IPS DF 6.9 (cell line): Measurements from ENCODE around the gene AIRE.
A peak's percentile ranks its signal among the peaks of the same experiment; 100 is the strongest.

Experiments
- DNase-seq: peaks from one replicate; pipeline ENCODE4 v3.0.0-alpha.2; 2013; ENCODE audit warnings: low read depth, low spot score
- H3K27ac ChIP-seq: one replicate; pipeline ENCODE4 v1.5.1; 2013; ENCODE audit warnings: low read length, control low read depth
- H3K27me3 ChIP-seq: 2 replicates; pipeline ENCODE4 v1.6.1; 2013; ENCODE audit warnings: mild to moderate bottlenecking, low read length; ENCODE audit not compliant: control insufficient read depth, insufficient read depth
- H3K36me3 ChIP-seq: 2 replicates; pipeline ENCODE4 v1.6.1; 2013; ENCODE audit warnings: low read length; ENCODE audit not compliant: control insufficient read depth, insufficient read depth
- H3K4me1 ChIP-seq: 2 replicates; pipeline ENCODE4 v1.6.1; 2013; ENCODE audit warnings: low read length; ENCODE audit not compliant: control insufficient read depth, insufficient read depth
- H3K4me3 ChIP-seq: 2 replicates; pipeline ENCODE4 v1.5.1; 2013; ENCODE audit warnings: mild to moderate bottlenecking, low read length
- H3K9me3 ChIP-seq: 2 replicates; pipeline ENCODE4 v1.6.1; 2013; ENCODE audit warnings: low read length, inconsistent platforms; ENCODE audit not compliant: control insufficient read depth, insufficient read depth
- WGBS: extraction: QIAGEN DNeasy Blood & Tissue Kit; methylation state at CpG from one replicate; pipeline ENCODE4 v1.1.7; 2013; ENCODE audit warnings: mixed read lengths, missing lambda C conversion rate; ENCODE audit not compliant: insufficient read length, insufficient coverage; 5-methylcytosine and 5-hydroxymethylcytosine counted together

Gene AIRE

DNA sequence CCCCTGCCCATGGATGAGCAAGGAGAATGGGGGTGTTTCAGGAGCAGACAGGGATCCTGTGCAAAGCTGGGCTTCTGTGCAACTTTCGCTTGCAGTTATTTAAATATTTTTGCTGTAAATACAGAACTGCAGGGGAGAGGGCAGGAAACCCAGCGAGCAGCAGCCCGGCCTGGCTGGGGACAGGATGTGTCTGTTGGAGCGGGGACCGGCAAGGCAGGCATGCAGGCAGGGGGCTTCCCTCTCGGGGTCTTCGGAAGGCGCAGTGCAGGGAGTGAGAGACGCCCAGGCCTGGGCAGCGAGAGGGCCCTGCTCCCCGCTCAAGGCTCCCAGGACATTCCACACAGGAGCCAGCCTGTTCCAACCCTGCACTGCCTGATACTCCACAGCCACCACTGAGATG is 1.7 kb upstream of the AIRE start:
- H3K4me1 ChIP-seq: peaks cover 7% of the 10 kb centered on the region
- H3K9me3 ChIP-seq: no peaks in the 10 kb centered on the region
- no peaks in the 10 kb centered on the region; the same call in 1 of the 2 replicates for H3K36me3 ChIP-seq
- no peak for DNase-seq
- no peak overlapping the region for H3K27ac ChIP-seq
- WGBS: no CpG with 5 or more reads among the region's 11 CpGs
- no peaks in the 10 kb centered on the region for H3K27me3 ChIP-seq
- no peak overlapping the region for H3K4me3 ChIP-seq

DNA sequence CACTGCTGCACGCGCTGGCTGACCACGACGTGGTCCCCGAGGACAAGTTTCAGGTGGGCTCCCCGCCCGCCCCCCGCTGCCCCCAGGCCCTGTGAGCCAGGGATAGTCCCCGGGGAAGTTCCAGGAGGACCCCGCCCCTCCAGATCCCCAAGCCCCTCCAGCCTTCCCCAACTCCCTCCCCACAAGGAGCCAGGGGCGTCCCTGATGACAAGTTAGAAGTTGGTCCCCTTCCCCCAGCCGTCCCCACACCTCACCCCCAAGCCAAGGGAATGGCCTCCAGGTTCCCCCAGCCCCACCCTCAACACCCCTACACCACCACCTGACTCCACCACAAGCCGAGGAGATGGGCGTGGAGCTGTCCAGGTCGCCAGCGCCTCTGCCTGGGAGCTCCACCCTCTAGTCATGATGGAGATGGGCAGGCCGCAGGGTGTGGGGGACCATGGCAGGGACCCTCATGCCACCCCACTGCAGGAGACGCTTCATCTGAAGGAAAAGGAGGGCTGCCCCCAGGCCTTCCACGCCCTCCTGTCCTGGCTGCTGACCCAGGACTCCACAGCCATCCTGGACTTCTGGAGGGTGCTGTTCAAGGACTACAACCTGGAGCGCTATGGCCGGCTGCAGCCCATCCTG is 525 bp downstream of the AIRE start:
- no peaks in the 10 kb centered on the region; the same call in 1 of the 2 replicates for H3K36me3 ChIP-seq
- H3K27me3 ChIP-seq: no peaks in the 10 kb centered on the region
- H3K27ac ChIP-seq: no peak overlapping the region
- WGBS: no CpG with 5 or more reads among the region's 21 CpGs
- H3K4me3 ChIP-seq: peak overlapping the region; percentile 6; the same call in 1 of the 2 replicates
- peaks cover 7% of the 10 kb centered on the region for H3K4me1 ChIP-seq
- no peaks in the 10 kb centered on the region for H3K9me3 ChIP-seq
- no peak for DNase-seq

DNA sequence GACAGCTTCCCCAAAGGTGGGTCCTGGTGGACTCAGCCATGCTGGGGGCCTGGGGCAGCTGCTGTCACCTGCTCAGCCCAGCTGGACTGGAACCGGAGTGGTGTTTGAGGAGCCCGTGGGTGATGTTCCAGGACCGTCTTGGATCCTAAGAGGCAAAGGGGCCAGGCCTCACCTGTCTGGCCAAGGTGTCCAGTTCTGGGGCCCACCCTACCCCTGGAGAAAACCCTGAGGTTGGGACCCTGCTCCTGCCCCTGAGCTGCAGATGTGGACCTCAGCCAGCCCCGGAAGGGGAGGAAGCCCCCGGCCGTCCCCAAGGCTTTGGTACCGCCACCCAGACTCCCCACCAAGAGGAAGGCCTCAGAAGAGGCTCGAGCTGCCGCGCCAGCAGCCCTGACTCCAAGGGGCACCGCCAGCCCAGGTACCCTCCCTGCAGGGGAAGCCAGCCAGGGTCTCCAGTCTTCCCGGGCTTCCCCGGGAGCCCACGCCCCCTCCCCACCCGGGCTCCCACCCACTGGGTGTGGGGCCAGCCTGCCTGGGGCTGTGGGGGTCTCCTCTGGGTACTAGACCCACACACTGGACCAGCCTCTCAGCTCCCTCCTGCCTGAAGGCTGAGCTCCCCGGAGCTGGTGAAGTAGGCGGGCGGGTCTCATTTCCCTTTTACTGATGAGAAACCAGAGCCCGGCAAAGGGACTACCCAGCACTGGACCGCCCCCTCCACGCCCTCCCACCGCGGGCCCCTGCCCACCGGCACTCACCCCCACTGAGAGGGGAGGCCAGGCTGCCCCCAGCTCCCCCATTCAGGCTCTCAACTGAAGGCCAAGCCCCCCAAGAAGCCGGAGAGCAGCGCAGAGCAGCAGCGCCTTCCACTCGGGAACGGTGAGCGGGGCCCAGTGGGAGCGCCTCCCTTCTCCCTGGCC is 1.3 kb downstream of the AIRE start:
- Histone ChIP-seq H3K4me3 (no peak overlapping the region), H3K9me3 (no peaks in the 10 kb centered on the region), H3K27me3 (no peaks in the 10 kb centered on the region), H3K4me1 (peaks cover 5% of the 10 kb centered on the region), H3K36me3 (no peaks in the 10 kb centered on the region; the same call in 1 of the 2 replicates), H3K27ac (no peak overlapping the region)
- no peak for DNase-seq
- no CpG with 5 or more reads among the region's 31 CpGs for WGBS

DNA sequence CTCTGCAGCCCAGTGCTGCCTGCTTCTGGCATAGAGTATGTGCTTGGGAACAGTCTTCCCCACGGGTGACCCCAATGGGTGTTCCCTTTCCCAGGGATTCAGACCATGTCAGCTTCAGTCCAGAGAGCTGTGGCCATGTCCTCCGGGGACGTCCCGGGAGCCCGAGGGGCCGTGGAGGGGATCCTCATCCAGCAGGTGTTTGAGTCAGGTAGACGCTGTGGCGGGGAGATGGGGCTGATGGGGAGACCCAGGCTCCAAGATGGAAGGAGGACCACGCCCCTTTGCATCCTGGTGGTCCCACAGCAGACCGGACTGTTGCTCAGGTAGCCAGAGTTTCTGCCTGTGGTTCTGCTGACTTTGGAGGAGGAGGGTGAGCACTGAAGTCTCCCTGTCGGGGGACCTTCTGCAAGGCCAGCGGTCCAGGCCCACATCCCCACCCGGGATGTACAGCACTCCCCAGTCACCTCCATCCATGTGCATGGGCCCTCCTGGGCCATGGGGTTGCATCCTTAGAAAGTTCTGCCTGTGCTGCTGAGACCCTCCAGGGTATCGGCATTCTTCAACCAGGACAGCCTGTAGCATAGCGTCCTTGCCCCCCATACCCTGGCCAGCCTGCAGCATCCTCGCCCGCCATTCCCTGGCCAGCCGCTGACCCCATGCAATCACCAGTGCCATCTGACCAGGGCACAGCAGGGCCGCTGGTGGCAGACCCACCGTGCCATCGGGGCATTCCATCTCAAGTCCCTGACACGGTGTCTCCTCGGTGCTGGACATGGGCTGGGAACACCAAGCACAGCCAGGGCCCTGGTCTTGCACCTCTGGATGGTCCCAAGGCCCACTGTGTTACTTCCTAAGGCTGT is 2.8 kb downstream of the AIRE start:
- Histone ChIP-seq H3K27ac (no peak overlapping the region), H3K36me3 (no peaks in the 10 kb centered on the region), H3K4me3 (no peak overlapping the region), H3K27me3 (no peaks in the 10 kb centered on the region), H3K4me1 (peaks cover 5% of the 10 kb centered on the region), H3K9me3 (no peaks in the 10 kb centered on the region)
- no peak for DNase-seq
- WGBS: no CpG with 5 or more reads among the region's 23 CpGs

DNA sequence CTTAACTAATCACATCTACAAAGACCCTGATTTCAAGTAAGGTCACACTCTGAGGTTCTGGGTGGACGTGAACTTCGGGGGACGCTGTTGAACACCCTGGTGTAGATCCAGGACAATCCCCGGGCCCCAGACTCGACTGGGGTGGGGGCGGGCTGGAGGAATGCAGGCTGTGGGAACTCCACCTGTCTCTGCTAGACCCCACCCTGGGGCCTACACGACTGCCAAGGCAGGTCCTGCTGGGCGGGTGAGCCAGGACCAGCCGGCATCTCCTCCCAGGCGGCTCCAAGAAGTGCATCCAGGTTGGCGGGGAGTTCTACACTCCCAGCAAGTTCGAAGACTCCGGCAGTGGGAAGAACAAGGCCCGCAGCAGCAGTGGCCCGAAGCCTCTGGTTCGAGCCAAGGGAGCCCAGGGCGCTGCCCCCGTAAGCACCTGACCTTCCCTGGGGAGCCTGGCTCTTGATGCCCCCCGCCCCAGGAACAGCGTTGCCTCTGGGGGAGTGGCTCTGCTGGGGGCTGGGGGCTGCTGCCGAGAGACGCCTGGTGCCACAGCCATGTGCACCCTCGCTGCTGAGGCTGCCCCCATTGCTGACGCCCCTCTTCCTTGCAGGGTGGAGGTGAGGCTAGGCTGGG is 3.8 kb downstream of the AIRE start:
- WGBS: no CpG with 5 or more reads among the region's 24 CpGs
- no peak for DNase-seq
- no peak overlapping the region for H3K27ac ChIP-seq
- H3K27me3 ChIP-seq: no peaks in the 10 kb centered on the region
- no peaks in the 10 kb centered on the region; the same call in none of the 2 replicates for H3K4me1 ChIP-seq
- no peaks in the 10 kb centered on the region for H3K36me3 ChIP-seq
- no peaks in the 10 kb centered on the region for H3K9me3 ChIP-seq
- H3K4me3 ChIP-seq: no peak overlapping the region

DNA sequence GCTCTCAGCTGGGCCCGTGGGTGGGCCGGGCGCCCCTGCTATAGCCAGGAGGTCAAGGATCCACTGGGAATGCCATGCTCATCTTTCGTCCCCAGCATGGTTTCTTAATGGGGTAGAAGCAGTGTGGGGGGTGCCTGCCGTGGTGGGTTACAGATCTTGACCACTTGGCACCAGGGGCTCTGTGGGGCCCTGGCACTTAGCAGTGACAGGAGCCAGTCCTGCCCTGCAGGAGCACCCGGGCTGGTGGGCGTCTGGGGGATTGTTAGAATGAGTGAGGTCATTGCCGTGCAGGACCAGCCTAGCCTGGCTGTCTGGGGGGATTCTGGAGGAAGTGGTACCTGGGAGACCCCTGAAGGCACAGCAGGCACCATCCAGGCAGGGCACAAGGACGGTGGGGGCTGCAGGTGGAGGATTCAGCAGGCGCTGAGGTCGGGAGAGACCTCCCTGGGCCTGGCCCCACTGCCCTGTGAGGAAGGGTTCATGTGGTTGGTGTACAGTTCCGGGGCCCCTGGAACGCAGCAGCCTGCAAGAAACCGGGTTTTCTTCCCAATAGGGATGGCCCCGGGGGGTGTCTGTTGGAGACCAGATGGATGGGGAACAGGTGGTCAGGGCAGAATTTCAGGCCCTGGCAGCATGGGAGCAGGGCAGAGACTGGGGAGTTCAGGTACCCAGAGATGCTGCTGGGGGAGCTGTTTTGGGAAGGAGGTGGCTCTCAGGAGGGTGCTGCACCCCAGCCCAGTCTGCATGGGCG is 4.8 kb downstream of the AIRE start:
- Histone ChIP-seq H3K27ac (no peak overlapping the region), H3K9me3 (no peaks in the 10 kb centered on the region), H3K27me3 (no peaks in the 10 kb centered on the region), H3K36me3 (no peaks in the 10 kb centered on the region), H3K4me1 (no peaks in the 10 kb centered on the region; the same call in 1 of the 2 replicates), H3K4me3 (no peak overlapping the region)
- DNase-seq: no peak
- no CpG with 5 or more reads among the region's 16 CpGs for WGBS

DNA sequence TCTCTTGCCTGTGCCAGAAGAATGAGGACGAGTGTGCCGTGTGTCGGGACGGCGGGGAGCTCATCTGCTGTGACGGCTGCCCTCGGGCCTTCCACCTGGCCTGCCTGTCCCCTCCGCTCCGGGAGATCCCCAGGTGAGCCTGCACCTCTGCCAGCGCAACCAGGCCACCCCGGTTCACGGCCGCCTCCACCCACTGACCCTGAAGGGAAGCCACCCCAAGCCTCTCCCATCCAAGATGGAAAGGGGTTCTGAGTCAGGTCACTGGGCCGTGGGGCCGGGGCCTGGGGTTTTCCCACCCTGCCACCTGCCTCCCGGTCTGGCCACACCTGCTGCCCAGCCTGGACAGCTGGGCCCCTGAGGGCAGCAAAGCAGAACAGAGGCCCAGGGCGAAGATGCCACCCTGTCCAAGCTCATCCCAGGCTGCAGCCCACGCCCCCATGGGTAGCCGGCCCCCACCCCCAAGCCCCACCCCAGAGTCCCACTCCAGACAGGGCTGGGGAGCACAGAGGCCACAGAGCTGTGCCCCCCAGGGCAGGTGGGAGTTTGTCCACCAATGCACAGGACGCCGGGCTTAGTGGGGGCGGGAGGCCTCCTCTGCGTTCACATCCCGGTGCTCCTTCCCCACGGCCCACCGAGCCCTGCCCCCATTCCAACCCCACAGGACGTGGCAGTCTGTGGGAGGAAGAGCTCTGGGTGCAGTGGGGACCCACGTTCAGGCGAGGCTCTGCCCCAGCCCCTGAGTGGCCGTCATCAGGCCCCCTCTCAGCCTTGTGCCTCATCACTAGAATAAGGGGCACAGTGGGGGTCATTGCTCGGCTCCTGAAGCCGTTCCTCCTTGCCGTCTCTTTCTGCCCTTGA is 5.6 kb downstream of the AIRE start:
- Histone ChIP-seq H3K36me3 (no peaks in the 10 kb centered on the region), H3K9me3 (no peaks in the 10 kb centered on the region), H3K27me3 (no peaks in the 10 kb centered on the region), H3K4me3 (no peak overlapping the region), H3K27ac (no peak overlapping the region), H3K4me1 (no peaks in the 10 kb centered on the region; the same call in 1 of the 2 replicates)
- WGBS: no CpG with 5 or more reads among the region's 33 CpGs
- no peak for DNase-seq

DNA sequence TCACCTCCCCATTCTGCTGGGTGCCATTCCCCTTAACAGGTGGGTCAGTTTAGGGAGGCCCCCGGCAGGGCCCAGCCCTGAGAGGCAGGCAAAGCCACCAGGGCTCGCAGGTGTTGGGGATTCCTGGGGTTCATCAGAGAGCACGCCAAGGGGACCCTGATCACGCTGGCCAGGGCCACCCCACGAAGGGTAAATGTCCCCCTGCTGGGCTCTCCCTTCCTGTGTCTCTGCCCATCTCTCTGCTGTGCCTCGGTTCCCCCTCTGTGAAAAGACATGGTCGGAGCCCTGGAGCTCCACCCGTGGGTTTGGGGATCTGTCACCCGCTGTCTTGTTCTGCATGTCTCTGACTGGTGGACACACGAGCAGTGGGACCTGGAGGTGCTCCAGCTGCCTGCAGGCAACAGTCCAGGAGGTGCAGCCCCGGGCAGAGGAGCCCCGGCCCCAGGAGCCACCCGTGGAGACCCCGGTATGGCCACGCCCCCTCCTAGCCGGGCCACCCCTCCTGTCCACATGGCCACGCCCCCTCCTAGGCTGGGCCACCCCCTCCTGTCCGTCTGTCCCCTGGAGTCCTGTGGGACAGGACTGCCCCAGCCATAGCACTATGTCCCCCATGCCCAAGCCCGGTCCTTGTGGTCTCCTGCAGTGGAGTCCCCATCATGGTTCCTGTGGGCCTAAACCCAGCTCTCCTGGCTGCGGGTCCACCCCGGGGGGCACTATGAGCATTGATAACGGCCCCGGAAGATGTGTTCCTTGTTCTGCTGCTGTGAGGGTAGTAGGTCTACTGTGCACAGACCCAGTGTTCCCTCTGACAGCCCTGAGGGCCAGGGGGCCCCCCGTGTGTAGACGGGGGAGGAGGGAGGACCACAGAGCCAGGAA is 6.5 kb downstream of the AIRE start:
- H3K36me3 ChIP-seq: no peaks in the 10 kb centered on the region
- H3K4me3 ChIP-seq: no peak overlapping the region
- H3K9me3 ChIP-seq: no peaks in the 10 kb centered on the region
- H3K27me3 ChIP-seq: no peaks in the 10 kb centered on the region
- H3K27ac ChIP-seq: no peak overlapping the region
- no peaks in the 10 kb centered on the region for H3K4me1 ChIP-seq
- WGBS: no CpG with 5 or more reads among the region's 25 CpGs
- DNase-seq: no peak
